Stomach smooth muscle (tissue), 2 donors: ENCODE results near the gene SPSB1.
A peak's percentile ranks its signal among the peaks of the same experiment; 100 is the strongest.

Source experiments
- H3K27ac ChIP-seq: one replicate; pipeline ENCODE4 v1.7.0; 2013; ENCODE audit warnings: mild to moderate bottlenecking, low read length, inconsistent platforms
- H3K27me3 ChIP-seq, 2 donors: one replicate each; pipeline ENCODE4 v1.7.0; 2013; ENCODE audit warnings: low read length in 2 of 2; ENCODE audit not compliant: insufficient read depth in 2 of 2, control insufficient read depth in 1 of 2
- H3K36me3 ChIP-seq, 2 donors: one replicate each; pipeline ENCODE4 v1.7.0; 2013; ENCODE audit warnings: low read length in 2 of 2; ENCODE audit not compliant: control insufficient read depth in 2 of 2, insufficient read depth in 2 of 2
- H3K4me1 ChIP-seq: one replicate; pipeline ENCODE4 v1.7.0; 2013; ENCODE audit warnings: low read length; ENCODE audit not compliant: control insufficient read depth, insufficient read depth
- H3K4me3 ChIP-seq, 2 donors: one replicate each; pipeline ENCODE4 v1.7.0; 2013; ENCODE audit warnings: low read length in 2 of 2
- H3K9ac ChIP-seq, 2 donors: one replicate each; pipeline ENCODE4 v1.7.0; 2013; ENCODE audit warnings: low read length in 2 of 2, mild to moderate bottlenecking in 1 of 2
- H3K9me3 ChIP-seq, 2 donors: one replicate each; pipeline ENCODE4 v1.7.0; 2013; ENCODE audit warnings: low read length in 2 of 2; ENCODE audit not compliant: control insufficient read depth in 2 of 2
- donor health status: healthy.
- donor health status: Pancreatic carcinoma.

SPSB1 gene

GRCh38 chr1:9399510-9400424, 107.1 kb downstream of the SPSB1 start:
- Histone ChIP-seq H3K27me3 (no peaks in the 10 kb centered on the region), H3K9ac (no peak overlapping the region), H3K27ac (no peak overlapping the region), H3K4me3 (no peak overlapping the region), H3K36me3 (no peaks in the 10 kb centered on the region), H3K4me1 (peaks cover 20% of the 10 kb centered on the region), H3K9me3 (peaks cover 0 to 5% of the 10 kb centered on the region in 2 donors)

- Histone ChIP-seq H3K36me3 (no peaks in the 10 kb centered on the region), H3K27ac (no peak overlapping the region), H3K4me1 (peaks cover 20% of the 10 kb centered on the region), H3K4me3 (no peak overlapping the region), H3K9ac (no peak overlapping the region), H3K9me3 (no peaks in the 10 kb centered on the region), H3K27me3 (no peaks in the 10 kb centered on the region)
Measured at GRCh38 chr1:9400425-9401079, 107.9 kb downstream of the SPSB1 start.

DNA sequence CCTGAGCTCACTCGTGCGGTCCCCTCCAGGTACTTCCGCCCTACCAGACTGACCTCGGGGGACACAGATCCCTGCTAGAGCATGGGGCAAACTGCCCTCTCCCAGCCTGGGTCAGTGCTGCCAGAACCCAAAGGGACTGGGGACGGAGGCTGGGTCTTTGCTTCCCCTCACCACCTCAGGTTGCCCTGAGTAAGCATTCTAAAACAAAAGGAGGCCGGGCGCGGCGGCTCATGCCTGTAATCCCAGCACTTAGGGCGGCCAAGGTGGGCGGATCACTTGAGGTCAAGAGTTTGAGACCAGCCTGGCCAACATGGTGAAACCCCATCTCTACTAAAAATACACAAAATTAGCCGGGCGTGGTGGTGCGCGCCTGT, 108.4 kb downstream of the SPSB1 start:
- no peak overlapping the region for H3K9ac ChIP-seq
- no peaks in the 10 kb centered on the region for H3K9me3 ChIP-seq
- H3K4me3 ChIP-seq, result no peak overlapping the region
- H3K27ac ChIP-seq, result no peak overlapping the region
- no peaks in the 10 kb centered on the region for H3K27me3 ChIP-seq
- no peaks in the 10 kb centered on the region for H3K36me3 ChIP-seq
- peaks cover 20% of the 10 kb centered on the region for H3K4me1 ChIP-seq

GRCh38 chr1:9402256-9402616, 109.5 kb downstream of the SPSB1 start:
- Histone ChIP-seq H3K27me3 (no peaks in the 10 kb centered on the region), H3K27ac (no peak overlapping the region), H3K4me1 (peaks cover 20% of the 10 kb centered on the region), H3K36me3 (no peaks in the 10 kb centered on the region), H3K4me3 (no peak overlapping the region), H3K9me3 (no peaks in the 10 kb centered on the region), H3K9ac (no peak overlapping the region)

DNA sequence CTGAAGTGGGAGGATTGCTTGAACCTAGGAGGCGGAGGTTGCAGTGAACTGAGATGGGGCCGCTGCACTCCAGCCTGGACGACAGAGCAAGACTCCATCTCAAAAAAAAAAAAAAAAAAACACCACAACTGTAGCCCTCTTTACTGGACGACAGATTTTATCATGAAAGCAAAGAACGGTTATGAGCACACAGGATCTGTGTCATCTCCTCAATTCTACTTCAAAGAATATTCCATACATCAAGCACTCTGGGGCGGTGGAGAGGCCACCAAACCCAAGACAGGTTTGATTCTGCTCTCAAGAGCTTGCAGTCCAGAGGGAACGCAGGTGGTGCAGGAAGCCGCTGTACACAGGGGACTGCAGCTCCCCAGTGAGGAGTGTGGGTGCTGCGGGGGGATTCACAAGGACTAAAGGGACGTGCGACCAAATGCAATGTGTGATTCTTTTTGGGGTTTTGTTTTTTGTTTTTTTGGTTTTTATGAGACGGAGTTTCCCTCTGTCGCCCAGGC, 110.1 kb downstream of the SPSB1 start:
- no peak overlapping the region for H3K27ac ChIP-seq
- H3K9ac ChIP-seq, result no peak overlapping the region
- peaks cover 20% of the 10 kb centered on the region for H3K4me1 ChIP-seq
- H3K27me3 ChIP-seq, result no peaks in the 10 kb centered on the region
- no peaks in the 10 kb centered on the region for H3K36me3 ChIP-seq
- H3K9me3 ChIP-seq, result no peaks in the 10 kb centered on the region
- no peak overlapping the region for H3K4me3 ChIP-seq

DNA sequence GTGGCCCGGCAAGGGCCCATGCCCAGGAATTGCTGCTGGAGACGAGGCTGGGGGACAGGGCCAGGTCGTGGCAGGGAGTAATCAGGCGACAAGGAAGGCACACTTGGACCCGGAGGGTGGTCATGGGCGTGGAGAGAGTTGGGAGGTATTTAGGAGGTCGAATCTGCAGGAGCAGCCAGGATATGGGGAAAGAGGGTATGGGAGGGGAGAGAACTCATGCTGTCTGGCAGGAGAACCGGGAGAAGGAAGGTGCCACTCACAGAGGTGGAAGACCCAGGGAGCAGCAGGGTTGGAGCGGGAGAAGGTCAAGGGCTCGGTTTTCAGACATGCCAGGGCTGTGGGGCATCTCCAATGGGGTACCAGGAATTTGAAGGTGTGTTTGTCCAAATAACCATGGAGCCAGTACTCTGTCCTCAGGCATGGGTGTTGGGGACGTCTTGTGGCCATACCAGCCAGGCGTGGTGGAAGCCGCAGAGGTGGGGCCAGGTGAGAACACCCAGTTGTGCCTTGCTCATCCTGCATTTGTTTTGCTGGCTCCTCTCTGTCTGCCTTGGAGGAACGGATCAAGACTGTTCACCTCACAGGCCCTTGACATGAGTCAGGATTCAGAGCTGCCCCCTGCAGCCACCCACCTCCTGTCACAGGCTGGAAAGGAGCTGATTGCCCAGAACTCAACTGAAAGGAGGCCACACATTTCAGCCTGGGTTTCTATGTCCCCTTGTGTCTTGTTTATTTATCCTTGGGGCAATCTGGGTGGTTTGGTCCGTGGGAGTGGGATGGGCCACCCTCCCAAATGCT, 111.6 kb downstream of the SPSB1 start:
- no peak overlapping the region for H3K9ac ChIP-seq
- peaks cover 17% of the 10 kb centered on the region for H3K4me1 ChIP-seq
- no peak overlapping the region for H3K4me3 ChIP-seq
- H3K27me3 ChIP-seq, result no peaks in the 10 kb centered on the region
- H3K27ac ChIP-seq, result no peak overlapping the region
- H3K9me3 ChIP-seq, result no peaks in the 10 kb centered on the region
- H3K36me3 ChIP-seq, result no peaks in the 10 kb centered on the region

- no peaks in the 10 kb centered on the region for H3K27me3 ChIP-seq
- no peaks in the 10 kb centered on the region for H3K9me3 ChIP-seq
- no peaks in the 10 kb centered on the region for H3K4me1 ChIP-seq
- H3K4me3 ChIP-seq, result no peak overlapping the region
- H3K9ac ChIP-seq, result no peak overlapping the region
- H3K27ac ChIP-seq, result no peak overlapping the region
- no peaks in the 10 kb centered on the region for H3K36me3 ChIP-seq
Measured at GRCh38 chr1:9406111-9406510, 113.4 kb downstream of the SPSB1 start.

- Histone ChIP-seq H3K9me3 (no peaks in the 10 kb centered on the region), H3K9ac (no peak overlapping the region), H3K4me1 (peaks cover 19% of the 10 kb centered on the region), H3K27ac (no peak overlapping the region), H3K4me3 (no peak overlapping the region), H3K27me3 (no peaks in the 10 kb centered on the region), H3K36me3 (no peaks in the 10 kb centered on the region)
Measured at GRCh38 chr1:9410737-9411297, 118.1 kb downstream of the SPSB1 start.

GRCh38 chr1:9413071-9413876, 120.6 kb downstream of the SPSB1 start:
- peak overlapping the region in 1 of 2 donors; percentile 10 for H3K9ac ChIP-seq
- H3K4me3 ChIP-seq, result peak overlapping the region in 1 of 2 donors; percentile 29
- peaks cover 19% of the 10 kb centered on the region for H3K4me1 ChIP-seq
- H3K27ac ChIP-seq, result peak overlapping the region; percentile 86
- no peaks in the 10 kb centered on the region for H3K36me3 ChIP-seq
- H3K9me3 ChIP-seq, result no peaks in the 10 kb centered on the region
- no peaks in the 10 kb centered on the region for H3K27me3 ChIP-seq

DNA sequence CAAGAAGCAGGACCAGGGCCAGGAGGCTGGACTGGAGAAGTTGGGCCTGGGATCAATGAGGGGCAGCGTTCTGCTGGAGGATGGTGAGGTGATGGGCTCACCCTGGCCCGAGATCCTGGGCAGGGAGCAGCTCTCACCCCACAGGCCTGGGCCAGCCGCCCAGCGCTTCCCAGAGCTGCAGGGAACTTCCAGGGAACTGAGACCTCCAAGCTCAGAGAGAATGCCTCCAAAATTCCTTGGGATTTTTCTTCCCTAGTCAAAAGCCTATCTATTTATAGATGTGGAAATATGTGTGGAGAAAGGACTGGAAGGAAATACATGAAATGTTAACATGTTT, 121.2 kb downstream of the SPSB1 start:
- Histone ChIP-seq H3K27ac (peak overlapping the region; percentile 86), H3K9ac (peak overlapping the region; percentile 10 to 22), H3K9me3 (no peaks in the 10 kb centered on the region), H3K27me3 (no peaks in the 10 kb centered on the region), H3K4me3 (peak overlapping the region in 1 of 2 donors; percentile 29), H3K4me1 (peaks cover 19% of the 10 kb centered on the region), H3K36me3 (no peaks in the 10 kb centered on the region)
